H1 (cell line): ENCODE measurements around the gene DNAH1. TPM values are rescaled to one million over a fixed set of nuclear protein-coding genes. Genes with fewer than 3 reads are reported as not detected.

Source experiments
- CTCF ChIA-PET: fragments of 300-600 bp; sonication (Branson Sonifier 250); formaldehyde crosslinking; loops from one replicate; lab custom pipeline; 2021; ENCODE audit not compliant: partially characterized antibody; lab: Charles Lee
- POLR2A ChIA-PET: fragments of 300-600 bp; sonication (Branson Sonifier 250); formaldehyde crosslinking; loops from one replicate; lab custom pipeline; 2021; ENCODE audit warnings: inconsistent platforms; ENCODE audit not compliant: partially characterized antibody; lab: Charles Lee
- DNase-seq, 2 experiments: peaks; one replicate each; pipeline versions ENCODE4 v3.0.0 to v3.0.0-alpha.2; 2010 to 2022; ENCODE audit warnings: low spot score in 2 of 2, low read depth in 1 of 2, mixed read lengths in 1 of 2
- FAIRE-seq: peaks from 2 replicates; lab custom pipeline; 2011; peaks lifted over from hg19 to GRCh38; lab: Jason Lieb, UNC
- H2AFZ ChIP-seq: 2 replicates; pipeline ENCODE4 v1.8.1; 2012; ENCODE audit warnings: low read length, inconsistent platforms
- H2AK5ac ChIP-seq: 2 replicates; pipeline ENCODE4 v1.6.1; 2013; ENCODE audit warnings: low read depth, low read length
- H2BK120ac ChIP-seq: replicated peaks from 2 replicates; pipeline ENCODE3; 2013; ENCODE audit warnings: low read depth, low read length, inconsistent platforms
- H2BK12ac ChIP-seq: 2 replicates; pipeline ENCODE4 v1.6.1; 2013; ENCODE audit warnings: low read depth, low read length
- H2BK15ac ChIP-seq: 2 replicates; pipeline ENCODE4 v1.6.1; 2013; ENCODE audit warnings: low read length
- H2BK20ac ChIP-seq: 2 replicates; pipeline ENCODE4 v1.6.1; 2013; ENCODE audit warnings: low read length
- H2BK5ac ChIP-seq: 2 replicates; pipeline ENCODE4 v1.6.1; 2013; ENCODE audit warnings: low read depth, low read length
- H3K14ac ChIP-seq: 2 replicates; pipeline ENCODE4 v1.6.1; 2013; ENCODE audit warnings: inconsistent platforms; ENCODE audit not compliant: insufficient read length
- H3K18ac ChIP-seq: 2 replicates; pipeline ENCODE4 v1.6.1; 2013; ENCODE audit warnings: low read length; ENCODE audit errors: extremely low read depth
- H3K23ac ChIP-seq: 2 replicates; pipeline ENCODE4 v1.6.1; 2013; ENCODE audit warnings: inconsistent platforms; ENCODE audit not compliant: insufficient read length
- H3K23me2 ChIP-seq: 2 replicates; pipeline ENCODE4 v1.6.1; 2013; ENCODE audit warnings: low read depth, low read length
- H3K27ac ChIP-seq: 2 replicates; pipeline ENCODE4 v1.6.1; 2011; ENCODE audit warnings: low read depth, low read length, inconsistent platforms
- H3K27me3 ChIP-seq, 4 experiments: replicated peaks in 1 of 4; 1 replicate in 1 of 4; 2 replicates in 3 of 4; pipeline versions ENCODE4 v1.6.1 to v1.8.1; 2011 to 2013; ENCODE audit warnings: low read length in 3 of 4, mild to moderate bottlenecking in 3 of 4, inconsistent platforms in 2 of 4, mixed read lengths in 2 of 4, moderate library complexity in 1 of 4; ENCODE audit not compliant: control insufficient read depth in 3 of 4, insufficient read depth in 3 of 4; ENCODE audit errors: extremely low read depth in 1 of 4
- H3K36me3 ChIP-seq, 4 experiments: 2 replicates each; pipeline versions ENCODE4 v1.6.1 to v1.8.1; 2011 to 2013; ENCODE audit warnings: mild to moderate bottlenecking in 4 of 4, low read length in 3 of 4, moderate library complexity in 2 of 4, control low read depth in 1 of 4, inconsistent platforms in 1 of 4; ENCODE audit not compliant: insufficient read depth in 4 of 4, control insufficient read depth in 2 of 4
- H3K4ac ChIP-seq: replicated peaks from 2 replicates; pipeline ENCODE3; 2013; ENCODE audit warnings: low read length, low read depth, mixed read lengths, inconsistent platforms; ENCODE audit not compliant: insufficient read length
- H3K4me1 ChIP-seq, 4 experiments: replicated peaks in 1 of 4; 1 replicate in 1 of 4; 2 replicates in 3 of 4; pipeline versions ENCODE4 v1.6.1 to v1.8.1; 2011 to 2013; ENCODE audit warnings: low read length in 3 of 4, inconsistent platforms in 2 of 4, mixed read lengths in 1 of 4; ENCODE audit not compliant: insufficient read depth in 4 of 4, control insufficient read depth in 3 of 4
- H3K4me2 ChIP-seq, 2 experiments: 2 replicates each; pipeline versions ENCODE4 v1.6.1 to v1.8.1; 2011 to 2013; ENCODE audit warnings: low read depth in 2 of 2, low read length in 2 of 2, control low read depth in 1 of 2, inconsistent platforms in 1 of 2, mild to moderate bottlenecking in 1 of 2; ENCODE audit not compliant: insufficient read depth in 1 of 2
- H3K4me3 ChIP-seq, 4 experiments: fragments of 200-600, 300-600 bp in 1 of 4; sonication (generic), shearing (Covaris generic), sonication (Bioruptor Twin) in 1 of 4; 2 replicates each; pipeline versions ENCODE4 v1.5.1 to v1.8.1; 2011 to 2016; ENCODE audit warnings: low read length in 4 of 4, low read depth in 3 of 4, control low read depth in 2 of 4, inconsistent platforms in 2 of 4, mild to moderate bottlenecking in 2 of 4, mixed read lengths in 1 of 4, moderate library complexity in 1 of 4; ENCODE audit not compliant: insufficient read depth in 2 of 4; ENCODE audit errors: extremely low read depth in 1 of 4
- H3K56ac ChIP-seq: replicated peaks from 2 replicates; pipeline ENCODE3; 2013; ENCODE audit warnings: low read depth, mild to moderate bottlenecking, mixed read lengths, low read length, inconsistent platforms; ENCODE audit not compliant: insufficient read length
- H3K79me1 ChIP-seq: 2 replicates; pipeline ENCODE4 v1.6.1; 2013; ENCODE audit warnings: low read depth, low read length, control low read depth
- H3K79me2 ChIP-seq, 2 experiments: 2 replicates each; pipeline versions ENCODE4 v1.6.1 to v1.8.1; 2012 to 2013; ENCODE audit warnings: low read length in 2 of 2, mild to moderate bottlenecking in 2 of 2, inconsistent platforms in 1 of 2; ENCODE audit not compliant: insufficient read depth in 2 of 2, control insufficient read depth in 1 of 2
- H3K9ac ChIP-seq, 4 experiments: replicated peaks in 1 of 4; 1 replicate in 1 of 4; 2 replicates in 3 of 4; pipeline versions ENCODE4 v1.6.1 to v1.8.1; 2011 to 2013; ENCODE audit warnings: low read depth in 3 of 4, low read length in 3 of 4, control low read depth in 2 of 4, mild to moderate bottlenecking in 2 of 4, moderate library complexity in 2 of 4, inconsistent platforms in 1 of 4; ENCODE audit errors: extremely low read depth in 1 of 4
- H3K9me3 ChIP-seq, 2 experiments: 2 replicates each; pipeline versions ENCODE4 v1.6.1 to v1.8.1; 2012 to 2013; ENCODE audit warnings: mild to moderate bottlenecking in 2 of 2, moderate library complexity in 2 of 2, control low read depth in 1 of 2, inconsistent platforms in 1 of 2, low read depth in 1 of 2, low read length in 1 of 2, mixed read lengths in 1 of 2; ENCODE audit not compliant: insufficient read depth in 2 of 2
- H4K20me1 ChIP-seq, 2 experiments: replicated peaks in 1 of 2; 2 replicates each; pipeline versions ENCODE3 to v1.8.1; 2011 to 2013; ENCODE audit warnings: inconsistent platforms in 2 of 2, low read length in 2 of 2, mild to moderate bottlenecking in 1 of 2; ENCODE audit not compliant: insufficient read depth in 2 of 2, control insufficient read depth in 1 of 2
- H4K5ac ChIP-seq: 2 replicates; pipeline ENCODE4 v1.6.1; 2013; ENCODE audit warnings: low read length, low read depth, mixed read lengths, inconsistent platforms; ENCODE audit not compliant: insufficient read length
- H4K8ac ChIP-seq: 2 replicates; pipeline ENCODE4 v1.8.0; 2013; ENCODE audit warnings: mild to moderate bottlenecking, moderate library complexity, low read length, inconsistent platforms; ENCODE audit not compliant: insufficient read depth; ENCODE audit errors: extremely low read depth
- H4K91ac ChIP-seq: replicated peaks from 2 replicates; pipeline ENCODE3; 2013; ENCODE audit warnings: low read length, mixed read lengths, inconsistent platforms; ENCODE audit not compliant: insufficient read length
- FOSL1 ChIP-seq: IDR thresholded peaks from 2 replicates; pipeline ENCODE4 v1.6.1; 2011; ENCODE audit warnings: mild to moderate bottlenecking, low read depth, low read length, moderate library complexity; ENCODE audit not compliant: insufficient read depth
- KDM4A ChIP-seq: IDR thresholded peaks from one replicate; pipeline ENCODE4 v1.7.1; 2012; ENCODE audit warnings: low read depth, mild to moderate bottlenecking, moderate library complexity, low read length, inconsistent platforms; ENCODE audit not compliant: severe bottlenecking
- RAD21 ChIP-seq, 2 experiments: IDR thresholded peaks in 1 of 2; conservative IDR thresholded peaks in 1 of 2; 2 replicates each; pipeline ENCODE4 v1.6.1; 2011; ENCODE audit warnings: low read depth in 2 of 2, low read length in 2 of 2, improper control_type of control experiment in 1 of 2, inconsistent platforms in 1 of 2, mild to moderate bottlenecking in 1 of 2, moderate library complexity in 1 of 2
- RNF2 ChIP-seq: fragments of 200-900, 300-1000 bp; sonication (generic); IDR thresholded peaks from 2 replicates; pipeline ENCODE4 v1.7.1; 2016; ENCODE audit warnings: borderline replicate concordance, low read depth, mild to moderate bottlenecking, antibody characterized with exemption, low read length; ENCODE audit not compliant: poor library complexity, severe bottlenecking; ENCODE audit errors: missing control alignments
- SIN3A ChIP-seq, 2 experiments: IDR thresholded peaks in 1 of 2; conservative IDR thresholded peaks in 1 of 2; 2 replicates each; pipeline ENCODE4 v1.6.1; 2011 to 2012; ENCODE audit warnings: low read length in 2 of 2, improper control_type of control experiment in 1 of 2, low read depth in 1 of 2, mild to moderate bottlenecking in 1 of 2
- SIRT6 ChIP-seq: IDR thresholded peaks from one replicate; pipeline ENCODE4 v1.7.1; 2012; ENCODE audit warnings: low read length, inconsistent platforms
- TEAD4 ChIP-seq: IDR thresholded peaks from 2 replicates; pipeline ENCODE4 v1.6.1; 2012; ENCODE audit warnings: low read depth, low read length, inconsistent platforms, mixed read lengths
- WGBS, 2 experiments: shearing (Covaris generic) in 1 of 2; methylation state at CpG; one replicate each; pipeline versions ENCODE4 v1.1.6 to v1.1.7; 2013 to 2015; ENCODE audit warnings: low lambda C conversion rate in 2 of 2, mixed read lengths in 2 of 2, inconsistent platforms in 1 of 2, low coverage in 1 of 2, missing lambda C conversion rate in 1 of 2; ENCODE audit not compliant: insufficient replicate concordance in 2 of 2, insufficient coverage in 1 of 2, insufficient read length in 1 of 2; ENCODE audit errors: extremely low coverage in 1 of 2, missing lambda C conversion rate in 1 of 2; 5-methylcytosine and 5-hydroxymethylcytosine counted together
- polyA plus RNA-seq, 7 experiments: library from polyadenylated mRNA; depleted of rRNA in 3 of 7; stranded (reverse) in 5 of 7; unstranded in 2 of 7; fragments of >200 nt in 5 of 7; fragments of 200-250 nt in 2 of 7; gene quantifications; 1 replicate in 5 of 7; 2 replicates in 1 of 7; 4 replicates in 1 of 7; pipeline versions ENCODE4 v1.2.1 to v1.2.3, GENCODE V29; 2011 to 2013; ENCODE audit warnings: missing spikeins in 2 of 7, mixed read lengths in 2 of 7
- total RNA-seq: library from RNA; stranded (reverse); fragmentation: NEBNext Ultra II Directional; extraction: Animal tissue kit (Norgen Biotek cat#: 25700); gene quantifications from 2 replicates; pipeline ENCODE4 v1.2.1, GENCODE V29; 2021

The DNAH1 gene
- total and polyA plus RNA-seq, 2 of the 8 experiments (the other 6 are each of a cell fraction or from before 2014, with no cell fraction given): 1.0 to 1.5 TPM

DNA sequence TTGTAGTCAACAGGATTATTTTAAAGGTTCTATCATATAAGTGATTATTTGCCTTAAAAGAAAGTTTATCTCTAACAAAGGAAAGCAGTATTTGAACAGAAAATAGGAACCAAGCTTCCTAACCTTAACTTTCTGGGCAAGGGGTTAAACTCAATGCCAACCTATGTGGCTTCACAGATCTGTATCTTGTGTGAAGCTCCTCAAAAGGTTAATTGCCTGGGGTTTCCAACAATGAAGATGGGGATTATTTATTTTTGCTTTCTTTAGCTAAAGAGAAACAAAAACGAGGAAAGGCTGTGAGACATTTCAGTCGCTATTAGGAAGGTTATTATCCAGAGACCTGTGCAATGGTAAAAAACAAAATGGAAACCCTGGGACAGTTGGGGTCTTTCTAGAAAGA is 36.5 kb upstream of the DNAH1 start:
- Histone ChIP-seq H3K9me3 (no peaks in the 10 kb centered on the region), H3K79me2 (peaks cover 22 to 36% of the 10 kb centered on the region in 2 experiments), H2BK15ac (no peak overlapping the region), H3K9ac (peak overlapping the region in 1 of 4 experiments; percentile 0; a peak in 1 of 7 replicates), H3K79me1 (no peaks in the 10 kb centered on the region; the same call in 1 of the 2 replicates), H3K4me2 (peak overlapping the region; percentile 43 to 65; a peak in 2 of 4 replicates), H4K20me1 (peaks cover 7 to 10% of the 10 kb centered on the region in 2 experiments), H2BK20ac (no peak overlapping the region), H3K27ac (no peak overlapping the region), H2AFZ (no peak overlapping the region), H3K14ac (no peak overlapping the region), H3K56ac (no peak overlapping the region), H3K4me1 (peaks cover 0 to 3% (median under 1%) of the 10 kb centered on the region in 4 experiments; a peak in 3 of 7 replicates), H3K27me3 (no peaks in the 10 kb centered on the region), H3K18ac (no peak overlapping the region), H2BK120ac (no peak overlapping the region), H3K36me3 (no peaks in the 10 kb centered on the region), H2BK5ac (no peak overlapping the region), H2BK12ac (no peak overlapping the region), H3K23me2 (peaks cover 10% of the 10 kb centered on the region), H4K91ac (no peak overlapping the region), H3K4me3 (peak overlapping the region in 1 of 4 experiments; percentile 99; a peak in 2 of 8 replicates), H3K4ac (no peak overlapping the region), H3K23ac (no peak overlapping the region), H2AK5ac (no peak overlapping the region), H4K8ac (no peak overlapping the region), H4K5ac (no peak overlapping the region)
- ChIA-PET POLR2A (interaction anchor here (0.7 to 5.1 kb wide), 15 partner anchors 9 to 227 kb away, joined by 3 to 76 read pairs (median 6); partner anchors contain the start of genes ALAS1, GLYCTK and TWF2), CTCF (interaction anchor here (0.6 to 6.1 kb wide), 18 partner anchors 8 to 105 kb away, joined by 3 to 34 read pairs (median 6); partner anchors contain the start of genes GLYCTK, PPM1M and TWF2)
- no peak for TF ChIP-seq SIRT6
- no peak for TF ChIP-seq SIN3A (conservative IDR thresholded peaks at IDR 0.05 in 1 of 2, IDR thresholded peaks at IDR 0.05 in 1 of 2; ENCODE audit: low read depth in 1 of 2, low read length in 2 of 2)
- TF ChIP-seq FOSL1: no peak
- no peak for TF ChIP-seq TEAD4
- TF ChIP-seq RNF2: no peak
- no peak for TF ChIP-seq KDM4A
- TF ChIP-seq RAD21 (IDR thresholded peaks at IDR 0.05 in 1 of 2, conservative IDR thresholded peaks at IDR 0.05 in 1 of 2; ENCODE audit: low read depth in 2 of 2, low read length in 2 of 2): no peak
- DNase-seq (no peak), FAIRE-seq (no peak)
- WGBS, 2 experiments: 82% methylated on average over 2 of the region's 2 CpGs; no CpG with 5 or more reads in 1 of the 2 experiments
